IMR-90 (cell line): ENCODE measurements around the gene CFAP206. TPM values are rescaled to one million over a fixed set of nuclear protein-coding genes. Genes with fewer than 3 reads are reported as not detected.

Experiments
- ATAC-seq: fragments of 200-7000 bp; cut with Tn5 transposase; 2 replicates; pipeline ENCODE4 v1.9.1; 2020; ENCODE audit warnings: low read depth, mild to moderate bottlenecking, moderate library complexity
- BruUV-seq: library from RNA; stranded (reverse); fragments of 400-500 nt; replicated peaks from 2 replicates; lab custom pipeline; 2021; lab: Mats Ljungman, UMichigan
- CTCF ChIA-PET: fragments of 300-600 bp; formaldehyde crosslinking; extraction: SDS; loops from one replicate; lab custom pipeline; 2021; ENCODE audit warnings: antibody characterized with exemption; lab: Yijun Ruan, JAX
- POLR2A ChIA-PET: fragments of 300-600 bp; sonication (Branson Sonifier 250); formaldehyde crosslinking; loops from one replicate; lab custom pipeline; 2022; ENCODE audit warnings: antibody characterized with exemption; ENCODE audit not compliant: unreplicated experiment; lab: Charles Lee
- DNase-seq: peaks from one replicate; pipeline ENCODE4 v3.0.0; 2013
- H2AFZ ChIP-seq: replicated peaks from 2 replicates; pipeline ENCODE3; 2013; ENCODE audit warnings: low read length, mild to moderate bottlenecking; ENCODE audit not compliant: poor library complexity
- H2AK5ac ChIP-seq: 2 replicates; pipeline ENCODE4 v1.6.1; 2013; ENCODE audit warnings: low read depth, low read length, inconsistent platforms
- H2AK9ac ChIP-seq: replicated peaks from 2 replicates; pipeline ENCODE3; 2013; ENCODE audit warnings: mild to moderate bottlenecking, low read depth, low read length, moderate library complexity; ENCODE audit not compliant: poor library complexity
- H2BK120ac ChIP-seq: 2 replicates; pipeline ENCODE4 v1.6.1; 2013; ENCODE audit warnings: low read depth, low read length, inconsistent platforms
- H2BK15ac ChIP-seq: 3 replicates; pipeline ENCODE4 v1.6.1; 2013; ENCODE audit warnings: low read depth, low read length, inconsistent platforms
- H2BK20ac ChIP-seq: 2 replicates; pipeline ENCODE4 v1.6.1; 2013; ENCODE audit warnings: low read depth, mild to moderate bottlenecking, inconsistent platforms, low read length, moderate library complexity
- H2BK5ac ChIP-seq: 2 replicates; pipeline ENCODE4 v1.6.1; 2013; ENCODE audit warnings: mild to moderate bottlenecking, low read depth, low read length, inconsistent platforms; ENCODE audit not compliant: poor library complexity, severe bottlenecking
- H3K14ac ChIP-seq: replicated peaks from 2 replicates; pipeline ENCODE4 v1.6.1; 2013; ENCODE audit warnings: low read depth, low read length, inconsistent platforms
- H3K18ac ChIP-seq: 2 replicates; pipeline ENCODE4 v1.6.1; 2013; ENCODE audit warnings: low read depth, low read length, control low read depth
- H3K23ac ChIP-seq: 2 replicates; pipeline ENCODE4 v1.6.1; 2013; ENCODE audit warnings: low read depth, low read length, inconsistent platforms
- H3K27ac ChIP-seq: 2 replicates; pipeline ENCODE4 v1.5.1; 2013; ENCODE audit warnings: mild to moderate bottlenecking, control low read depth, low read length; ENCODE audit not compliant: insufficient read depth
- H3K27me3 ChIP-seq: 2 replicates; pipeline ENCODE4 v1.6.1; 2013; ENCODE audit warnings: low read length; ENCODE audit not compliant: control insufficient read depth, insufficient read depth
- H3K36me3 ChIP-seq: 2 replicates; pipeline ENCODE4 v1.6.1; 2013; ENCODE audit warnings: low read length, mixed read lengths; ENCODE audit not compliant: control insufficient read depth, insufficient read depth
- H3K4ac ChIP-seq: 2 replicates; pipeline ENCODE4 v1.6.1; 2013; ENCODE audit warnings: low read depth, low read length, inconsistent platforms
- H3K4me1 ChIP-seq: 2 replicates; pipeline ENCODE4 v1.6.1; 2013; ENCODE audit warnings: low read length, mixed read lengths; ENCODE audit not compliant: control insufficient read depth, insufficient read depth
- H3K4me2 ChIP-seq: 2 replicates; pipeline ENCODE4 v1.6.1; 2013; ENCODE audit warnings: low read depth, mild to moderate bottlenecking, control low read depth, low read length, moderate library complexity
- H3K4me3 ChIP-seq: 2 replicates; pipeline ENCODE4 v1.5.1; 2013; ENCODE audit warnings: low read depth, mild to moderate bottlenecking, control low read depth, low read length, moderate library complexity; ENCODE audit not compliant: insufficient read depth
- H3K56ac ChIP-seq: 2 replicates; pipeline ENCODE4 v1.6.1; 2013; ENCODE audit warnings: low read length, inconsistent platforms; ENCODE audit not compliant: insufficient read depth; ENCODE audit errors: extremely low read depth
- H3K79me1 ChIP-seq, 2 experiments: 2 replicates each; pipeline ENCODE4 v1.6.1; 2013; ENCODE audit warnings: low read length in 2 of 2, inconsistent platforms in 1 of 2, low read depth in 1 of 2
- H3K9ac ChIP-seq: 2 replicates; pipeline ENCODE4 v1.6.1; 2013; ENCODE audit warnings: low read depth, low read length, control low read depth
- H3K9me1 ChIP-seq: 2 replicates; pipeline ENCODE4 v1.6.1; 2013; ENCODE audit warnings: low read length, inconsistent platforms; ENCODE audit not compliant: insufficient read depth
- H3K9me3 ChIP-seq: 2 replicates; pipeline ENCODE4 v1.6.1; 2013; ENCODE audit warnings: low read length; ENCODE audit not compliant: control insufficient read depth, insufficient read depth
- H4K20me1 ChIP-seq: 2 replicates; pipeline ENCODE4 v1.6.1; 2013; ENCODE audit warnings: low read length, inconsistent platforms; ENCODE audit not compliant: insufficient read depth
- H4K5ac ChIP-seq: 2 replicates; pipeline ENCODE4 v1.6.1; 2013; ENCODE audit warnings: mild to moderate bottlenecking, low read depth, low read length, control low read depth
- H4K8ac ChIP-seq, 2 experiments: 2 replicates each; pipeline ENCODE4 v1.6.1; 2013; ENCODE audit warnings: low read depth in 2 of 2, low read length in 2 of 2, control low read depth in 1 of 2, inconsistent platforms in 1 of 2
- H4K91ac ChIP-seq: 2 replicates; pipeline ENCODE4 v1.6.1; 2013; ENCODE audit warnings: low read depth, low read length, inconsistent platforms; ENCODE audit not compliant: insufficient read depth
- MAFK ChIP-seq: IDR thresholded peaks from 2 replicates; pipeline ENCODE4 v1.6.1; 2012; ENCODE audit warnings: low read depth, low read length, improper control_type of control experiment
- MAZ ChIP-seq: IDR thresholded peaks from 2 replicates; pipeline ENCODE4 v1.6.1; 2012; ENCODE audit warnings: low read depth, mild to moderate bottlenecking, low read length, improper control_type of control experiment, moderate library complexity, borderline replicate concordance
- POLR2A ChIP-seq: IDR thresholded peaks from 2 replicates; pipeline ENCODE4 v1.6.1; 2012; ENCODE audit warnings: mild to moderate bottlenecking, low read depth, low read length
- RCOR1 ChIP-seq: IDR thresholded peaks from 2 replicates; pipeline ENCODE4 v1.6.1; 2012; ENCODE audit warnings: mild to moderate bottlenecking, low read length, improper control_type of control experiment; ENCODE audit not compliant: insufficient replicate concordance
- WGBS, 2 experiments: methylation state at CpG; one replicate each; pipeline versions ENCODE4 v1.1.5 to v1.1.7; 2013; ENCODE audit warnings: missing lambda C conversion rate in 2 of 2; ENCODE audit not compliant: insufficient read length in 1 of 2; ENCODE audit errors: extremely low coverage in 2 of 2; 5-methylcytosine and 5-hydroxymethylcytosine counted together
- dilution Hi-C: fragments of 300-500 bp; cut with HindIII; formaldehyde crosslinking; loops from one replicate; pipeline ENCODE4 v1.14.3; 2018; ENCODE audit warnings: low sequenced_read_pairs; ENCODE audit not compliant: unreplicated experiment
- in situ Hi-C: fragments of 300-500 bp; cut with MboI; formaldehyde crosslinking; loops from 3 replicates; pipeline ENCODE4 v1.14.3; 2019; ENCODE audit warnings: low sequenced_read_pairs, inconsistent platforms, mixed read lengths
- intact Hi-C: fragments of 100-400 bp; cut with micrococcal nuclease; formaldehyde crosslinking; loops from 2 replicates; pipeline ENCODE4 v1.10.0; 2022
- polyA plus RNA-seq, 3 experiments: library from polyadenylated mRNA; depleted of rRNA; stranded (reverse); fragments of >200 nt; gene quantifications; 2 replicates each; pipeline ENCODE4 v1.2.3, GENCODE V29; 2012; ENCODE audit warnings: low replicate concordance in 1 of 3
- total RNA-seq: library from RNA; depleted of rRNA; stranded (reverse); fragments of >200 nt; gene quantifications from 2 replicates; pipeline ENCODE4 v1.2.3, GENCODE V29; 2012

Gene CFAP206
- total and polyA plus RNA-seq, 2 of the 4 experiments (the other 2 are of a cell fraction), result under 0.01 to 0.09 TPM

- peak within 1 kb of the TSS; percentile 97 for H2BK120ac ChIP-seq
- H4K20me1 ChIP-seq, result no peaks in the 10 kb centered on the region; the same call in 1 of the 2 replicates
- peak within 1 kb of the TSS; percentile 63 for H2AK5ac ChIP-seq
- peak; percentile 97 for ATAC-seq
- H2BK15ac ChIP-seq, result peak within 1 kb of the TSS; percentile 93; the same call in 2 of the 3 replicates
- H3K27me3 ChIP-seq, result no peaks in the 10 kb centered on the region
- H3K27ac ChIP-seq, result peak within 1 kb of the TSS; percentile 84
- peak within 1 kb of the TSS; percentile 98 for H3K23ac ChIP-seq
- H2BK20ac ChIP-seq, result peak within 1 kb of the TSS; percentile 84
- peaks cover 2% of the 10 kb centered on the region; the same call in 1 of the 2 replicates for H3K9me1 ChIP-seq
- peak within 1 kb of the TSS; percentile 99 for H3K4ac ChIP-seq
- in situ Hi-C loops (no loop called here), dilution Hi-C loops (no loop called here), intact Hi-C loops (loop anchor here (2.0 to 10.0 kb wide), 4 partner anchors 65 to 472 kb away; partner anchors contain the start of genes CFAP206, RARS2 and ZNF292)
- peak within 1 kb of the TSS; percentile 93 for H3K56ac ChIP-seq
- BruUV-seq, result no TSS peak
- H3K36me3 ChIP-seq, result peaks cover 2% of the 10 kb centered on the region
- peak; percentile 73 for DNase-seq
- H2AFZ ChIP-seq, result peak within 1 kb of the TSS; percentile 99
- peaks cover 2% of the 10 kb centered on the region; the same call in 1 of the 2 replicates for H3K4me1 ChIP-seq
- peaks cover 10 to 25% of the 10 kb centered on the region in 2 experiments for H3K79me1 ChIP-seq
- peak within 1 kb of the TSS; percentile 99 for H4K91ac ChIP-seq
- H3K18ac ChIP-seq, result peak within 1 kb of the TSS; percentile 94
- H2AK9ac ChIP-seq, result peak within 1 kb of the TSS; percentile 92
- H4K5ac ChIP-seq, result peak within 1 kb of the TSS; percentile 90
- peak; percentile 56; the same call in 1 of the 2 replicates for TF ChIP-seq MAZ
- TF ChIP-seq MAFK, result no peak
- no peak for TF ChIP-seq RCOR1
- TF ChIP-seq POLR2A, result 0 out of 2 replicates have a peak, but pooled peaks have one; percentile 46
- WGBS, 2 experiments, result 0% methylated on average over 37 of the region's 70 CpGs; no CpG with 5 or more reads in 1 of the 2 experiments
- peak within 1 kb of the TSS; percentile 90 for H3K4me2 ChIP-seq
- H2BK5ac ChIP-seq, result peak within 1 kb of the TSS; percentile 94
- H3K4me3 ChIP-seq, result peak within 1 kb of the TSS; percentile 78
- ChIA-PET CTCF (interaction anchor here (0.7 to 1.0 kb wide), 2 partner anchors 14 to 359 kb away, joined by 3 read pairs; no protein-coding TSS in a partner anchor), POLR2A (no interaction called here)
- H3K9ac ChIP-seq, result peak within 1 kb of the TSS; percentile 87
- H3K9me3 ChIP-seq, result no peaks in the 10 kb centered on the region
- H3K14ac ChIP-seq, result peak within 1 kb of the TSS; percentile 100
- H4K8ac ChIP-seq, result peak within 1 kb of the TSS; percentile 56 to 99
Measured at GRCh38 chr6:87472525-87473418, 65.0 kb downstream of the CFAP206 start, which contains the start of gene SLC35A1. TSS of gene SLC35A1 (plus strand) at chr6:87472974. CDS start at chr6:87473004, 30 bp downstream.
